GM06990 (cell line): ENCODE measurements around the gene CNTNAP2.

Experiments
- DNase-seq: peaks from one replicate; pipeline ENCODE4 v3.0.0-alpha.2; 2011; ENCODE audit not compliant: insufficient read length; ENCODE audit errors: extremely low read depth
- H3K27me3 ChIP-seq: replicated peaks from 2 replicates; pipeline ENCODE4 v1.6.0; 2011; ENCODE audit warnings: low read length; ENCODE audit not compliant: control insufficient read depth, insufficient read depth
- H3K36me3 ChIP-seq: 2 replicates; pipeline ENCODE4 v1.5.1; 2011; ENCODE audit warnings: low read length; ENCODE audit not compliant: control insufficient read depth, insufficient read depth
- H3K4me3 ChIP-seq: replicated peaks from 2 replicates; pipeline ENCODE4 v1.5.1; 2011; ENCODE audit warnings: low read depth, mild to moderate bottlenecking, control low read depth, low read length
- TF ChIP-seq, protein P1 (sequence below): IDR thresholded peaks from 2 replicates; pipeline ENCODE4 v1.5.1; 2011; ENCODE audit warnings: low read length, control low read depth, mild to moderate bottlenecking, inconsistent platforms; ENCODE audit not compliant: insufficient read depth, poor library complexity, severe bottlenecking

CNTNAP2 gene

DNA sequence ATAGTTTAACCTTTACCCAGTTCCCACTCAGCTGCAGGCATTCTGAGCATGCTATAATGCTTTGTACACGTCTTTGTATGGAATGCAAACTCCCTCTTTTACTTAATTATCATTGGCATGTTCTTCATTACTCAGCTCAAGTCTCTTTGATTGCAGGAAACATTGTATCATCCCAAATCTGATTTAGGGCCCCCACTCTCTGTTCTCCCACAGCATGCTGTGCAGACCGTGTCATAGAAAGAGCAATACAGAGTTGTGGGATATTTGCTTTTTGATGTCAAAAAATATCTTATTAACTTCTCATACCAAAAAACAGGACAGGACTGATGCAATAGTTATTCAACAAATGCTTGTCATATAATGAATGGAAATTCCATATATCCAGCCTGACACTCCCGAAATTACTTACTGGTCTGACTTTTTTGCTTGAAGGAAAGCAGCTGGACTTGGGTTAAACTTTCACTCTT, 1392.5 kb downstream of the CNTNAP2 start:
- H3K27me3 ChIP-seq: no peaks in the 10 kb centered on the region
- DNase-seq: no peak
- no peak overlapping the region for H3K4me3 ChIP-seq
- TF ChIP-seq, protein P1, sequence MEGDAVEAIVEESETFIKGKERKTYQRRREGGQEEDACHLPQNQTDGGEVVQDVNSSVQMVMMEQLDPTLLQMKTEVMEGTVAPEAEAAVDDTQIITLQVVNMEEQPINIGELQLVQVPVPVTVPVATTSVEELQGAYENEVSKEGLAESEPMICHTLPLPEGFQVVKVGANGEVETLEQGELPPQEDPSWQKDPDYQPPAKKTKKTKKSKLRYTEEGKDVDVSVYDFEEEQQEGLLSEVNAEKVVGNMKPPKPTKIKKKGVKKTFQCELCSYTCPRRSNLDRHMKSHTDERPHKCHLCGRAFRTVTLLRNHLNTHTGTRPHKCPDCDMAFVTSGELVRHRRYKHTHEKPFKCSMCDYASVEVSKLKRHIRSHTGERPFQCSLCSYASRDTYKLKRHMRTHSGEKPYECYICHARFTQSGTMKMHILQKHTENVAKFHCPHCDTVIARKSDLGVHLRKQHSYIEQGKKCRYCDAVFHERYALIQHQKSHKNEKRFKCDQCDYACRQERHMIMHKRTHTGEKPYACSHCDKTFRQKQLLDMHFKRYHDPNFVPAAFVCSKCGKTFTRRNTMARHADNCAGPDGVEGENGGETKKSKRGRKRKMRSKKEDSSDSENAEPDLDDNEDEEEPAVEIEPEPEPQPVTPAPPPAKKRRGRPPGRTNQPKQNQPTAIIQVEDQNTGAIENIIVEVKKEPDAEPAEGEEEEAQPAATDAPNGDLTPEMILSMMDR: no peak
- no peaks in the 10 kb centered on the region for H3K36me3 ChIP-seq

DNA sequence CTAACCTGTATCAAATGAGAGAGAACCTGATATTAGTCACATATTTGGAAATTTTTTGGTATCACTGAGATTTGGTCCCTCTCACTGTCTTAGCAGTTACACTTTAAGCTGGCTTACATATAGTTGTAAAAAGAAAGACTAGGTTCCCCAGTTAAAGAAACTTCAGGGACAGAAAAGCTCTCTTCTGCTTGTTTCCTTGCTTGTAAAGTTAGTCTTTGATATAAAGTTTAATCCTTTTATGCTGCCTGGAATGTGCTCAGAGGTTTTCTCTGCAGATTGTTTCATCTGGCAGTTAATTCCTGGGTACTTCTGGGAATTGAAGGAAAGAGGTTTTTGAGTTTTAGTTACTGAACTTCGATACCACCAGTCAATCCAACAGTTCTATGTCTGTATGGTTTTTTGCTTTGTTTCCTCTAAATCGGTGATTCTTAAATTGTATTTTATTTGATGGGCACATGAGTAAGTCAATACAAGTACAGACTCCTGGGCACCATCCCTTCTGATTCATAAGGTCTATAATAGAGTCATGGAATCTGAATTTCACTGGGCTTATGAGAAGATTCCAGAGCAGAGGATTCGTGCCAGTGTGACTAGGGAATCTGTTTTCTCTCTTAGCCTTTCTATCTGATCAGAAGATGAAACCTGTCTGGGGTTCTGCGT, 1393.1 kb downstream of the CNTNAP2 start:
- H3K27me3 ChIP-seq: no peaks in the 10 kb centered on the region
- TF ChIP-seq, protein P1: no peak
- H3K4me3 ChIP-seq: no peak overlapping the region
- no peaks in the 10 kb centered on the region for H3K36me3 ChIP-seq
- DNase-seq: no peak

- H3K4me3 ChIP-seq: no peak overlapping the region
Measured at GRCh38 chr7:147510201-147510542, 1393.6 kb downstream of the CNTNAP2 start.

DNA sequence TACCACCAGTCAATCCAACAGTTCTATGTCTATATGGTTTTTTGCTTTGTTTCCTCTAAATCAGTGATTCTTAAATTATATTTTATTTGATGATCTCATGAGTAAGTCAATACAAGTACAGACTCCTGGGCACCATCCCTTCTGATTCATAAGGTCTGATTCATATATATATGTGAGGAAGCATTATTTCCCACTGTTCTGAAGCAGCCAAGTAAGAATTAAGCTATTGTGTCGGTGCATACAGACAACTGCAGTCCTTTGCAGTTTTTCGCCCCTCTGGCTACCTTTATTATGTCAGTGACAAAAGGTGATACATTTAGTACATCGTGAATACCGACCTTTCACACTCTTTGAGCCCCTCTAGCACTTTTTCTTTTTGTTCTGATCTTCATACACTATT, 1394.3 kb downstream of the CNTNAP2 start:
- H3K4me3 ChIP-seq: no peak overlapping the region
- H3K27me3 ChIP-seq: no peaks in the 10 kb centered on the region
- TF ChIP-seq, protein P1: no peak
- no peak for DNase-seq
- H3K36me3 ChIP-seq: no peaks in the 10 kb centered on the region

More at GRCh38 chr7:147510201-147510542, 1393.6 kb downstream of the CNTNAP2 start:
- no peaks in the 10 kb centered on the region for H3K27me3 ChIP-seq
- no peak for DNase-seq
- TF ChIP-seq, protein P1: no peak
- no peaks in the 10 kb centered on the region for H3K36me3 ChIP-seq

- no peak for DNase-seq
- TF ChIP-seq, protein P1: no peak
- H3K27me3 ChIP-seq: no peaks in the 10 kb centered on the region
- H3K36me3 ChIP-seq: no peaks in the 10 kb centered on the region
- no peak overlapping the region for H3K4me3 ChIP-seq
Measured at GRCh38 chr7:147513451-147513850, 1396.8 kb downstream of the CNTNAP2 start.

DNA sequence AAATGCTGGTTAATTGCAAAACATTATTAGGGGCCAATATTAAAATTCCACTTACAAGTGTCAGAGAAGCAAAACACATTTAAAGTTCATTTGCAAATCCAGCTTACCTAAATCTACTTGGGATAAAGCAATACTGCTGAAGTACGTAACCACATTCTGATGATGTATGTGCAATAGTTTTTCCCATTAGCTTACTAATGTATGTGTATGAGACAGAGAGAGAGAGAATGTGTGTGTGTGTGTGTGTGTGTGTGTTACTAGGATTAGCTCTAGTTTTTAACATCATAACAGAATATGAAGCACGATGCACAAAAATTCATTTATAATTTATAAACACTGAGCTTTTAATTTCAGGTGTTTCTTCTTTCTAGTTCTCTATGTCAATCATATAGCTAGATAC, 1399.8 kb downstream of the CNTNAP2 start:
- Histone ChIP-seq H3K27me3 (no peaks in the 10 kb centered on the region), H3K4me3 (no peak overlapping the region), H3K36me3 (no peaks in the 10 kb centered on the region)
- TF ChIP-seq, protein P1: no peak
- DNase-seq: no peak
